ENCODE data around the gene ELOVL4.

The ELOVL4 gene

DNA sequence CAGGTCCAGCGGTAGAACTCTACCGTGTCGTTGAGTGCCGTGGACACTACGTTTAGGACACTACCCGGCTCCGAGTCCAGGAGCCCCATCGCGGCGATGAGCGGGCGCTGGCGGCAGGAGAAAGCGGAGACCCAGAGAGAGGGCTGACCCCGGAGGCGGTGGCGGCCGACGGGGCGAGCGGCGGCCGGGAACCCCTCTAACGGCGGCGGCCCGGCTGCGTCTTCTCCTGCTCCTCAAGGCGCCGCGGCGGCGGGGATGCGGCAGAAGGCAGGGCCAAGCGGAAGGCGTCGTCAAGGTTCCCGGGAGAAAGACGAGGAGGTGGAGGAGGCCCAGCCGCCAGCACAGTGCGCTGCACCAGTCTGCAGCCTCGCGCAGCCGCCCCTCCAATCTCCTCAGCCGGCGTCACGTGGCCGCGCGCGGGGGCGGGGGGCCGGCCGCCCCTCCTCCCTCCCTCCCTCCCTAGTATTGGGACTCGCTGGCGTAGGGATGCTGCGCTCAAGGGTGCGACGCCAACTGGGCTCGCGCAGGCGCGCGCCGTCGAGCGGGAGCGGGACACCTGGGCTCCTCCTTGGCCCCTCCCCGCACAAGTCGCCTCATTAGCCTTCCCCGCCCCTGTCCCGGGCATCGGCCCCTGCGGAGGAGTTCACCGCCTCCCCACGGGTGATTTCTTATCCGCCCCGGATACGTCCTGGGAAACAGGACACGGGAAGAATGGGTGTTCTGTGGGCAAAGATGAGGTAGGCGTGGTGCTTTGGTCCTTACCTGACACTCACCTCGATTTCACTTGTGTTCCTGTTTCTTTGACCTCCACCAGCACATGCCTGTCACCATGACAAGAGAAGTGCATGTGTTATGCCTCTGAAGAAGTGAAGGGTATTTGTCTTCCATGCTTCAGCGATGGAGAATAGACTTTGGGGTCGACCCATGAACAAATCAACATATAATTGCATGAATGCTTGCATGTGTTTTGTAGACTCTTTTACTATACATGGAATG, at the start of gene ELOVL4:
Gene ELOVL4, minus strand, starts transcription at position 363 of the 996 bp plus-strand sequence. Its CDS starts 274 bp downstream, at position 89.
- peak; percentile 59 to 77 for DNase-seq

GRCh38 chr6:79993911-79994309, 46.6 kb upstream of the ELOVL4 start:
- DNase-seq = no peak

DNA sequence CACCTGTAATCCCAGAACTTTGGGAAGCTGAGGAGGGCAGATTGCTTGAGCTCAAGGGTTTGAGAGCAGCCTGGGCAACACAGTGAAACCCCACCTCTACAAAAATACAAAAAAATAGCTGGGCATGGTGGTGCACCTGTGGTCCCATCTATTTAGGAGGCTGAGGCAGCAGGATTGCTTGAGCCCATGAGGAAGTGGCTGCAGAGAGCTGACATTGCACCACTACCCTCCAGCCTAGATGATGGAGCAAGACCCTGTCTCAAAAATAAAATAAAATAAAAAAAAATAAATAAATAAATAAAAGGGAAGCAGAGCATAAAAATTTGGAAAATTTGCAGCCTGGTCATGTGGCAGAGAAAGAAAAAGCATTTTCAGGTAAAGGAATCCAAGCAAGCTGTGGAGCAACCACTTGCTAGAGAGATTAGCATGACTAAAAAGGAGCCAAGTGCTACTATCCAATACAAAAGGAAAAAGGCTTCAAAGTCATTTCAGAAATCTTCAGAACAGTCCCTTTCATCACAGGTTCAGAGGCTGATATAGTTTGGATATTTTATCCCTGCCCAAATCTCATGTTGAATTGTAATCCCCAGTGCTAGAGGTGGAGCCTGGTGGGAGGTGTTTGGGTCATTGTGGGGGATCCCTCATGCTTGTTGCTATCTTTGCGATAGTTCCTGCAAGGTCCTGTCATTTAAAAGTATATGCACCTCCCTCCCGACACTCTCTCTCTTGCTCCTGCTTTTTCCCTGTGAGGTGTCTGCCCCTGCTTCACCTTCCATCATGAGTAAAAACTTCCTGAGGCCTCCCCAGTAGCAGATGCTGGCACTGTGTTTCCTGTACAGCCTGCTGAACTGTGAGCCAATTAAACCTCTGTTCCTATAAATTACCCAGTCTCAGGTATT, 45.9 kb upstream of the ELOVL4 start:
- DNase-seq = no peak

DNA sequence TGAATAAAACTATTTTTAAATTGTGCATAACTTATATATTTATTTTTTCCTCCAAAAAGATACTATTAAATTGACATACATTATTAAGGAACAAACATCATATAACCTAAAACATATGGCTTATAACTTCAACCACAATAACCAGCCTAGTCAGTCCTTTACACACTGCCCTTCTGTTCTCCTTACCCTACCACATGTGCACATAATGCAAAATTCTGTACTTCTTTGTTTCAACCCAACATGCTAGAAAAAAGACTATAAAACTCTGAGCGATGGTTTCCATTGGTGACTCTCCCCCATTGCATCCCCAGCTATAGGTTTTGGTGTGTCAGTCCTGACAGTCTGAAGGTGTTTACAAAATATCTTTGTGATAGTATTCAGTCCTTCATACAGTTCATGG, 42.3 kb upstream of the ELOVL4 start:
- DNase-seq = no peak

GRCh38 chr6:79985128-79985527, 37.8 kb upstream of the ELOVL4 start:
- no peak for DNase-seq

DNA sequence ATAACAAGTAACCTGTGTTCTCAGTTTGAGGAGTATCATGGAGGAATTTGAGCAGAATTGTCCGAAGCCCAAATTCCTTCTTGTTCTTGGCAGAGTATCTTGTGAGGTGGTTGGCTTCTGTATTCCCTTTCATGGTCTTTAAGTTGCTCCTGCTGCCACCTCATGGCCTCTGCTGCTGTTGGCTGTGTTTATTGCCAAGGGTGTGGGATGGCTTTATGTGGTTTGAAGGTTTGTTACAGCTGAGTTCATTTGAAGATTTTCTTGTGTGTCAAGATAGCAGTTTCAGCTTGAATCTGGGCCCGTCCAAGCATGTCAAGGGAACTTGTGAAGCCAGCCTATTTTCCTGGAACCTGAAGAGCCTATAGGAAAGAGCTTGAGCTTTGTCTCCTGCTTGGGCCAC, 36.9 kb upstream of the ELOVL4 start:
- peak in 1 of 2 donors; percentile 35 for DNase-seq

DNA sequence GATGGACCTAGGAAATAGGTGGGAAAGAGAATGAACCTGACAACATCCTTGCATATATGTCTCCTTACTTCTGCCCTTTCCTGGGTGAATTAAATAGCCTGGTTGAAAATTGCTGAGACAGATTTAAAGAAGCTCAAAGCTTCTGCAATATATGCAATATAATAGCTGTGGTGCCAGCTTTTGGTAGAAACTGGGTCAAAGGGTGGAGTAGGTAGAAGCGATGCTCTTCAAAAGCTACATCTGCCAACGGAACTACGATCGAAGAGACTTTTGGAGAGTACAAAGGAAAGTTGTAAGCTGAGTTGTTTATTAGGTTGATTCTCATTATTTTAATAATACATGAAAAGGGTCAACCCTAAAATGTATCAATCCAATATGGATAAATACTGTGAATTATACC, 34.3 kb upstream of the ELOVL4 start:
- DNase-seq = peak in 1 of 2 donors; percentile 12

GRCh38 chr6:79971193-79971592, 23.8 kb upstream of the ELOVL4 start:
- DNase-seq = no peak

DNA sequence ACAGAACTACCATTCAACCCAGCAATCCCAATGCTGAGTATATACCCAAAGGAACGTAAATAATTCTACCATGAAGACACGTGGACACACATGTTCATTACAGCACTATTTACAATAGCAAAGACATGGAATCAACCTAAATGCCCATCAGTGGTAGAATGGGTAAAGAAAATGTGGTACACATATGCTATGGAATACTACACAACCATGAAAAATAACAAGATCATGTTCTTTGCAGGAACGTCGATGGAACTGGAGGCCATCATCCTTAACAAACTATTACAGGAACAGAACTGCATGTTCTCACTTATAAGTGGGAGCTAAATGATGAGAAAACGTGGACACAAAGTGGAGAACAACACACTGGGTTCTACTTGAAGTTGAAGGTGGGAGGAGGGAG, 22.4 kb upstream of the ELOVL4 start:
- no peak for DNase-seq

GRCh38 chr6:79967178-79967577, 19.8 kb upstream of the ELOVL4 start:
- no peak for DNase-seq

- peak in 1 of 2 donors; percentile 53 for DNase-seq
These were observed 17.3 kb upstream of the ELOVL4 start for GRCh38 chr6:79964607-79965081.

DNA sequence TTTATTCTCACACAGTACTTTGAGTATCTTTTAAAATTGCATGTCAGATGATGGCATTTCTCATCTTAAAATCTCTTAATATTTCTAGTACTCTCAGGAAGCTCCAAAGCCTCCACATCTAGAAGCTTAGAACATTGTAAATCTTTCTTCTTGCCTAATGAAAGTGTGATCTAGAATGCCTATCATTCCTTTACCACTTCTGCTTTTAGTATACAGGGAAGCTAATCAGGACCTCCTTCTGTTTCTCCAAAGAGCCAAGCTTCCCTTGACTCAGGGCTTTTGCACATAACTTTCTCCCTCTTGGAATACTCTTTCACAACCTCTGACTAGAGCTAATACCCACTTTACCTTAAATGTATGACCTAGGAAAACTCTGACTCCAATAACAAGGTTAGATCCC, 7.5 kb upstream of the ELOVL4 start:
- no peak for DNase-seq

DNA sequence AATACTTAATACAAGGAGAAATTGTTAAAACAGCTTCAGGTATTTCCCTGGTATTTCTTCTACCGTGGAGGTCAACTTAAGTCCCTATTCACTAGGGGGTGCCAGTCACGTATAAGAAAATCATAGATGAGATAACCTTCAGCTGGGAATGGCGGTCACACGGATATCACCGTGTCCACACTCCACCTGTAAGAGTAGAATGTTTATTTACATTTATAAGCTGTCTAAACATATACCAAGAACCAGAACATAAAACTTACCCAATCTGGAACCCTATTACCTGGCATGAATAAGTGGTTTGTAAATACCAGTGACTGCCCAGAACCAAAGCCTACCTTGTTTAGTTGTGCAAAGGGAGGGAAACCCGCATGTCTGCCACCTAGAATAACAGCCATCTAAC, 1.9 kb upstream of the ELOVL4 start:
- DNase-seq = peak; percentile 59 to 78

GRCh38 chr6:79946272-79947190, 822 bp downstream of the ELOVL4 start:
- peak in 1 of 2 donors; percentile 39 for DNase-seq

DNA sequence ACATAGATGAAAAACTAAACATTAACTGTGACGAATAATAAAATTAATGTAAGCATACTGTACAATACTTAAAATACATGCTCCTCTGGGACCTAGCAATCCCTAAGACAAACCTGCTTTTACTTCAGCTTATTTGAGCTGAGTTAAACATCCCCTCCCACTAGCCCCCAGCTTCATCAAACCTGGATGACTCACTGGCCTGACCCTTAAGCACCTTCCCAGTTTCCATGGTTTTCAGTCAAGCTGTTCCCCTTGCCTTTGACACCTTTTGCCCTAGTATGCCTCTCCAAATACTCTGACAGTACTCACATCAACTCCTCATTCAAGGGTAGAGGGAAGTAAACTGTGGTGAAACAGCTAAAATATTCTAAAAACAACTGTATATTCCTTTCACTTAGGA, 4.2 kb downstream of the ELOVL4 start:
- DNase-seq = no peak

DNA sequence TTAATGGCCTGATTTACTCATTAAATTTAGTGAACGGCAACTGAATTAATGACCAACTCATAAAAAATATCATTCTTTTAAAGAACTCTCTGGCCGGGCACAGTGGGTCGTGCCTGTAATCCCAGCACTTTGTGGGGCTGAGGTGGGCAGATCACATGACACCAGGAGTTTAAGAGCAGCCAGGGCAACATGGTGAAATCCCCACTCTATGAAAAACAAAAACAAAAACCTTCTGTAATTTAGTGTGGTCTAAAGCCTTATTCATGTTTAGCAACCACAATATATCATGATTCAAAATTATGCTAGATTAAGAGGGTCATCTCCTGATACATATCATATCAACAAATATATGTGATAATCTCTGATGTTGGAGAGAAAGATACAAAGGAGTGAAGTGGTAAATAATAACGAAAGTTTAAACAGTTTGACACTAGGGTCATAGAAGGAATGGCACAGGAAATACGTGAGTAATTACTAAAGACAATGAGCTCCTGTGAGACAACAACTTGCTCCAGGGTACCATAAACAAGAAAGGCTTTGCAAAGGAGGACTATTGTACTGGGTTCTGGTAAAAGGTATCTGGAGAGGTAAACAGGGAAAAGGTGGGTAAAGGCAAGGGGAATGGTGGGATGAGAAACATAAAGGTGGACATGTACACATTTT, 5.7 kb downstream of the ELOVL4 start:
- DNase-seq = no peak

DNA sequence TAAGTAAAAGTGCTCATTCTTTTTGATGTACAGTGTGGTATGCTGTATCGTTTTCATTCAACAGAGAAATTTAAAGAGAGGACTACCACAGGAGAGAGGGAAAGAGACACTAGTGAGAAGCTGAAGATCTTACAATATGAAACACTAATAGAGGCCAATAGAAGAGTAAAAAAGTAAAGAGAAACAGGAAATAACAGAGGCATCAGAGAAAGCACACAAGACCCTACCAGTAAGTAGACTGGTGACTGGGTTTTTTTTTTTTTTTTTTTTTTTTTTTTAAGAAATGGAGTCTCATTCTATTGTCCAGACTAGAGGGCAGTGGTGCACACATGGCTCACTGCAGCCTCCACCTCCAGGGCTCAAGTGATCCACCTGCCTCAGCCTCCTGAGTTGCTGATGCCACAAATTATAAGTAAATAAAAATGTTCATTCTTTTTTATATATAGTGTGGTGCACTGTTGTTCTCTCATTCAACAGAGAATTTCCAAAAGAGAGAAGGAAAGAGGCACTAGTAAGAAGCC, 18.8 kb downstream of the ELOVL4 start:
- no peak for DNase-seq

DNA sequence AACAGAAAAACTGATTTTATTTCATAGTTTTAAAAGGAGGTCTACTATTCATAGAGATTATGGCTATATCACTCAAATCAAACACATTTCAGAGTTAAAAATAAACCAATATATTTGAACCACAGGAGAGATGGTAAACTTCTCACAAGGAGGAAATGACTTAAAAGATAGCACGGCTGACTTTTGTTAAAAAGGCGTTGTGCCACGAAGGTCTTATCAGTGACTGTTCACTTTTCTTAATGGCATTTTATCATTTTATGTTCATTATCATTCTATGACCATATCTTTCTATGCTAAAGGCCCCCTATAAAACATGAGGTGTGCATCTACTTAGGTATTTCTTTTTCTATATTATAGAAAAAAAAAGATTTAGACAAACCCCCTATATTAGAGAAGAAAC, 19.6 kb downstream of the ELOVL4 start:
- no peak for DNase-seq

DNA sequence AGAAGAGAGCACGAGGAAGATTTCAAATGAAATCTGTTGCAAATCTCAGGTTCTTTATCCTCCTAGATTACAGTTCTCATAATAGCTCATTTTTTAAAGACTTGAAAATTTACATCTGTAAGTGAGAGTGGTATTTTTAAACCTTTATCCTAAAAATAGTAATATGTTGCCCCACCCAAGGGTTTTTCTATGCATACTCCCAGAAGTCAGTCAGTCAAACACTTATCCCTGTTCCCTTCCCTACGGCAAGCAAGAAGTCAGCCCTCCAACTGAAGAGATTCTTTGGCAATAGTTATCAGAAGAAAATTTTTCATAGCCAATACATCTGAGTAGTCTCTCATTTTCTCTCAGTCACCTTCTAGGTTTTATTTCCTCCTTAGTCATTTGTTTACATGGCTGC, 24.1 kb downstream of the ELOVL4 start:
- DNase-seq = no peak

DNA sequence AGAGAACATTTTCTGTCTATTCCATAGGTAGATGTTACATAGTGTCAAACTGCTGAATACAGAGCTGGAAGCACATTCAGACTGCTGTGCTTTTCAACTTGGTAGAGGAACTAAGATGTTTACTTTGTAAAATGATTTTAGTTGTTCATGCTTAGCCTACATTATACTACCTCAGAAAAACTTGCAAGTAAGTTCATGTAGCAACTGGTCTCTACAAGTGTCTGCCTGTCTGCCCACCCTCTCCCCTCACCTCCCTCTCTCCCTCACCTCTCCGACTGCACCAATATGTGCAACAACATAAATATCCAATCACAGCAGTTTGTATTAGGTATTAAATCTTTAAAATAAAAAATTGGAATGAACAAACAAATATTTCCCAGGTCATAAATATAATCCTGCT, 25.3 kb downstream of the ELOVL4 start:
- no peak for DNase-seq

- DNase-seq = no peak
These were observed 34.0 kb downstream of the ELOVL4 start for GRCh38 chr6:79913369-79913768.

All from CD4-positive, alpha-beta T cell treated with Interleukin-4 for 1 hour (primary cell).